22Rv1 (cell line): ENCODE results near the gene PNPLA8.

Experiments
- H3K27ac ChIP-seq: fragments of 450-650 bp; 2 replicates; pipeline ENCODE4 v1.5.1; 2017
- CTCF ChIP-seq: fragments of 450-650 bp; IDR thresholded peaks from 2 replicates; pipeline ENCODE4 v1.5.1; 2017; ENCODE audit warnings: mild to moderate bottlenecking
- ZFX ChIP-seq: fragments of 450-650 bp; IDR thresholded peaks from 2 replicates; pipeline ENCODE4 v1.6.1; 2017; ENCODE audit warnings: antibody characterized with exemption, borderline replicate concordance

PNPLA8 gene

GRCh38 chr7:108503112-108504026 lies 22.6 kb downstream of the PNPLA8 start:
- TF ChIP-seq CTCF (no peak), ZFX (no peak)
- H3K27ac ChIP-seq, result no peak overlapping the region

DNA sequence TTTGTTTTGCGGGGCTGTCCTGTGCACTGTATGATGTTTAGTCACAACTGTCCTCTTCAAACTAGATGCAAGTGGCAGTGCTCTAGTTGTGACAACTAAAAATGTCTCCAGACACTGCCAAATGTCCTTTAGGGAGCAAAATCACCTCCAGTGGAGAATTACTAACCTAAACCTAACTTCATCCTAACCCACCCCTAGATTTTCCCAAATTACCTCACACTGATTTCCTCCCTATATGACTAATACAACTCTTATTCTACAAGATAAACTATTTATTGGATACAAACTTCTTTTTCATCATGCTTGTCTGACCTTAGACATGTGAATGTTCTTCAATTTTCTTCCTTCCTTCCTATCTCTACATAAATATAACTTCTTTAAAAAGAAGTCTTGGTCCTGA lies 26.4 kb downstream of the PNPLA8 start:
- no peak overlapping the region for H3K27ac ChIP-seq
- TF ChIP-seq CTCF (no peak), ZFX (no peak)

DNA sequence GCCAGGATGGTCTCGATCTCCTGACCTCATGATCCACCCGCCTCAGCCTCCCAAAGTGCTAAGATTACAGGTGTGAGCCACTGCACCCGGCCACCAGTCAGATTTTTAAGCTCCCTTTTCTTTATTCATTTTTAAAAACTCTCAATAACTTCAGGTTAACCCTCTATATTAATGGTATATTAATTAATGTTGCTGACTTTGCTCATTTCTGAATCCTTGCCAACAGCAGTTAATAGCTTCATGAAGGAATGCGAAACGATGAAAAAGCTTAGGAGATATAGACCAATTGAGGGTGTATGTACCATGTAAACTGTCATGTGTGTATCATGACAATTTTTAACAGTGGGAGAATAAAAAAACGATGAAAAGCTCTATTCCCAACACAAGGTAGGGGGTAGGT lies 27.5 kb downstream of the PNPLA8 start:
- no peak overlapping the region for H3K27ac ChIP-seq
- no peak for TF ChIP-seq CTCF
- no peak for TF ChIP-seq ZFX

DNA sequence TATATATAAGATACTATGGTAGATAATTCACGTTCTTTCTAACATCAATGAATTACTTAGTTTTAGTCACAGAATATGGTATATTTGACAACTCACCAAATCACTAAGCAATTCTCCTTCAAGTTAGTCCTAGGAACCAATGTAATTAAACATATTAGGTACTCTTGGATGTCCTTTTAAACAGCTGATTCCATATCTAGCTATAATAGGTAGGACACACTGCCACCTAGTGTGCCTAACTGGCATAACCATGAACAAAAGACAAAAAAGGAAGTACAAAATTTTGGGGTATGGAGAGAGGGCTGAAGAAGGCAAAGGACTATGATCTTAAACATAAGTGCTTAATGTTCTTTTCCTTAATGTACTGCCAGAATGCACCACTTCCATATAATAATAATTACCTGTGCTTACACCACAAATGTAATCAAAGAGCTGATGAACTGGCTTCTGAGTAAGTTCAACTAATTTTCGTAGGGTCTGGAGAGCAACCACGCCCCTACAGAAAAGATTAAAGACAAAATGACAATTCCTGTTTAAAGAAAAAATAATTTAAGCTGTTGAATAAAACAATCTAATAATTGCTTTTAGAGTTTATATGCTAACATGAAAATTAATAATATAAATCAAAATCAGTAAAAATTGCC lies 28.7 kb downstream of the PNPLA8 start:
- H3K27ac ChIP-seq, result no peak overlapping the region
- TF ChIP-seq ZFX (no peak), CTCF (peak; percentile 96)

DNA sequence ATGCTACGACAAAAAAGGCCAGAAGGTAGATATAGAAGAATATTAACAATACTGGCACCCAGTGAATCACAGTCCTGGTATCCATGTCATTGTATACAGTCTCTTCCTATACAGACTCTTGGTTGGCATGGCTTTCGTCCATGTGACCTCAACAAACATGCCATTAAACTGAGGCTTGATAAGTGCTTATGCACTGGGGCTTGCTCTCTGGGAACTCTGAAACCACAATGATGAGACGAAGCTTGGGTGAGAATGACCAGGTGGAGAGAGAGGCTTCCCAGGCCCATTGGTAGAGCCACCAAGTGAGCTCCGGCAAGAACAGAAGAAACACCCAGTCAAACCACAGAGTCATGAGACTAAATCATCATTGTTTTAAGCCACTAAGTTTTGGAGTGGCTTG lies 33.2 kb downstream of the PNPLA8 start:
- TF ChIP-seq CTCF (no peak), ZFX (no peak)
- H3K27ac ChIP-seq, result no peak overlapping the region

- no peak overlapping the region for H3K27ac ChIP-seq
- TF ChIP-seq ZFX (no peak), CTCF (no peak)
These were observed 37.0 kb downstream of the PNPLA8 start for GRCh38 chr7:108488768-108489538.
